ENCODE data around the gene HAO1.

The HAO1 gene

DNA sequence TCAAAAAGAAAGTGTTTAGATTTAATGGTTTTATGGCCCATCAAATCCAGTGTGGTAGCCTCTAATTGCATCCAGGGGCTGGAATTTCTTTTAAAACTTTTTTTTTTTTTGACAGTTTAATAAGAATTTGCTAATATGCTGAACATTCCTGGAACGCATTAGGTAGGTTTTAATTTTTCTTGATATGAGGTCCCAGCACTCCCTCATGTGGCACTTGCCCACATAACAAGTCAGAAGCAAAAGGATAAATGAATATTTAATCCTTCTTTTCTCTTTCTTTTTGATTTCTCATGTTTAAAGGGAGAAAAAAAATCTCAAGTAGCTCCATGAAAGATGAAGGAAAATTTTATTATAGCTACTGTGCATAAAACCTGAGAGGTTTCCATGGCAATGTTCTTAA is 13.5 kb downstream of the HAO1 start:
- DNase-seq (ENCODE audit: low read depth) = no peak

DNA sequence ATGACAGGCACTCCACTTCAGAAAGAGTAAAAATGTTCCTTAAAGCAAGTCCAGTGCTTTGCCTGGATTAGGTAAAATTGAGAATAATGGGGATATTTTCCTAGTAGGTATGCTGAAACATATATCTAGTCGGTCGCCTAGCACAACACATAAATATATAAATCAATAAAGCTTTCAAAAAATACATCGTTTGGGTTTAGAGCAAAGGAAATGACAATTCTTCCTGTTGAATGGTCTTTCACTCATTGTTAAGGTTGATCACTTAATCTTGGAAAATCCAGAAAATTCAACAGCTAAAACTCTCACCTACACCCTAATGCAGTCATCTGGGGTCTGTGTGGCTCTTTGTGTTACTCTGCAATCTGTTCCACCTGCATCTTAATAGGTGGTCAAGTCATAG is 13.9 kb downstream of the HAO1 start:
- no peak for DNase-seq (ENCODE audit: low read depth)

DNA sequence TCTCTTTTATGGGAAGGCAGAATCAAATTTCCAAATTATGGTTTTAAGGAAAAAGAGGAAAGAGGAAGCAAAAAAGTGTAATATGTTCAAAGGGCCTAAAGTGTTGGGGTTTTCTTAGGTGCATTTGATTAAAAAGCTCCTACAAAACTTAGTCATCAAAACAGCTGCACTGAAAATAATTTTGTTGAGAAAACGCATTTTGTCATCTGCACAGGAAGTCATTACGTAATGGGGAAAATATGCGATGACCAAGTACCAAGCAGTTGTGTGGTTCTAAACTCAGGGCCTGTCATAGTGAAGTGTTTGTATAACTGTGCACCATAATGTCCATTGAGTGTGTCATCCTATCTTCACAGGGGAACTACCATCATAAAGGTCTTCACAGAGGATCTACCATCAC is 15.6 kb downstream of the HAO1 start:
- no peak for DNase-seq (ENCODE audit: low read depth)

- no peak for DNase-seq (ENCODE audit: low read depth)
Observed at GRCh38 chr20:7916648-7917047, 23.6 kb downstream of the HAO1 start.

- DNase-seq (ENCODE audit: low read depth) = no peak
Observed at GRCh38 chr20:7912551-7912950, 27.7 kb downstream of the HAO1 start.

GRCh38 chr20:7911586-7912330 is 28.5 kb downstream of the HAO1 start:
- no peak for DNase-seq (ENCODE audit: low read depth)

GRCh38 chr20:7908905-7909304 is 31.4 kb downstream of the HAO1 start:
- no peak for DNase-seq (ENCODE audit: low read depth)

GRCh38 chr20:7903429-7903828 is 36.8 kb downstream of the HAO1 start:
- DNase-seq (ENCODE audit: low read depth) = no peak

DNA sequence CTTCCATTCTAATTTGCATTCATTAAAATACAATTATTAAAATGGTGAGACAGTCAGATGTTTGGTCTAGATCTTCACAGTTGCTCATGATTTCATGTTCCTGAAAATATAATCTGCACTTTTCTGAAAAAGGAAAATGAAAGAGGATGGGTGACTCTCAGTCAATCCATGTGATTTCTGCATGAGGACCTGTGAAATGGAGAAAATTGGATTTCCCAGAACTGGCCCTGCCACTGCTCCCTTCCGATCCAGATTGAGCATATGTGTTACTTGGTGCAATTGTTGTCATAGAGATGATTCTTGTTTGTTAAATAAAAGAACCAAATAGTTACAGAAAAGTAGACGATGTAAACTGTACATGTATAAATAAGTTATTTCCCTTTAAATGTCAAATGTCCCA is 37.4 kb downstream of the HAO1 start:
- no peak for DNase-seq (ENCODE audit: low read depth)

DNA sequence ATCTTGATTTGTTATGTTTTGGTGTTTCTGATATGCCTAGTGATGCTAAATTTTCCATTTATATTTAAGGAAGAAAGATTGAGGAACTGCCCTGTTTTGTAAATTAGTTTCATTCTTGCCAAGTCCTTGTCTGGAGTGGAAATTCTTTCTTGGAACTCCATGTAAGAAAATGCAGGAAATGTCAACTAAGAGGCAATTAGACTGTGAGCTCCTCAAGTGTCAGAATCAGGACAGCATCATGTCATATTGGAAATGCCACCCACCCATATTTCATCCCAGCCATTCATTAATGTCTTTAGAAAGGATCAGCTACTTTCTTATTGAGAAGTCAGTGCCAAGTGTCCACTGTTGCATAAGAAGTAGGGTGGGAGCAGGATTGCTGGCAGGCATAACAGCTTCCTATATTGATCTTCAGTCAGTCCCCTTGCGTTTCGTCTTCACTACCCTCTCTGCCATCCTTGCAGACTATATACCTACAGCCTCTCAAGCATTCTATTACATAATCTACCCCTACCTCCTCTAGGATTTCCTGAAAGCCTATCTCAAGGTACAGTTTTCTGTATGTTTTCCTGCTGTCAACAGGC is 42.4 kb downstream of the HAO1 start:
- no peak for DNase-seq (ENCODE audit: low read depth)

DNA sequence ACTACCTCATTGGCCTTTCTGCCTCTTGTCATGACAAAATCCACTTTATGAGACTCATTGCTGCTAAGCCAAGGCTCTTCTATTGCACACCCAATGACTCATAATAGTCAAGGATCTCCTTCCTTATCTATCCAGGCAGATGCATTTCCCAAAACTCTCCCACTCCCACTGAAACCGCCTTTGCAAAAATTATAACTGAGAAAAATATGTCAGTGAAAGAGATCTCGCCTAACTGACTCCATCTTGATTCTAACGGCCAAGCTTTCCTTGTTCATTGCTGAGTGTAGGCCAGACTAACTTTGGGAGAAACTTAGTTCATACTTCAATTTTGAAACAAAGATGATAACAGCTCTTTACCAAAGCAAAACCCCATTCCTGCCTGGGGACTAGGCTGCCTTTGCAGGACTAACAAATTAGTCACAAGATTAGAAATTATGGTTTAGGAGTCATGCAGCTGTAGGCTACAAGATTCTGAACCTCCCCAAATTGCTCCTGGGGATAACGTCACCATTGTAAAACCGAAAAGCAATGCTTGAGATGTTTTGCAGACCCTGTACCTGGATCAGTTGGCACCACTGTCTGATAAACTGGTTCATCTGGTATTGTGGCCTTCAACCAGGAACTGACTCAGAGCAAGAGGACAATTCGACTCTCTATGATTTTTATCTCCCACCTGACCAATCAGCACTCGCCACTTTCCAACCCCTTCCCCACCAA is 47.1 kb downstream of the HAO1 start:
- DNase-seq (ENCODE audit: low read depth) = no peak

- no peak for DNase-seq (ENCODE audit: low read depth)
Observed at GRCh38 chr20:7891705-7892104, 48.6 kb downstream of the HAO1 start.

GRCh38 chr20:7889736-7890135 is 50.5 kb downstream of the HAO1 start:
- no peak for DNase-seq (ENCODE audit: low read depth)

- DNase-seq (ENCODE audit: low read depth) = no peak
Observed at GRCh38 chr20:7883741-7884140, 56.5 kb downstream of the HAO1 start.

DNA sequence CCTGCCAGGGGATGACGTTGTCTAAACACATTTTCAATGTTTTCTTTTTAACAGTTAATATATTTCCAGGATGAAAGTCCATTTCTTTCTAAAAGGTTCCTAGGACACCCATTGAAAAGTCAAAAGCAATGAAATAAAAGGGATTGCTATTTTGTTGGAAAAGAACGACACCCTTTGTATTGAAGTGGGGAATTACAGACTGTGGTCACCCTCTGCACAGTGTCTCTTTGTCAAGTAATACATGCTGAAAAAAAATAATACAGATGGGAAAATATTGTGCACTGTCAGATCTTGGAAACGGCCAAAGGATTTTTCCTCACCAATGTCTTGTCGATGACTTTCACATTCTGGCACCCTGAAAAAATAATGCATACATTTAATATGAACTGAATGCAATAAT is 56.9 kb downstream of the HAO1 start:
- no peak for DNase-seq (ENCODE audit: low read depth)

DNA sequence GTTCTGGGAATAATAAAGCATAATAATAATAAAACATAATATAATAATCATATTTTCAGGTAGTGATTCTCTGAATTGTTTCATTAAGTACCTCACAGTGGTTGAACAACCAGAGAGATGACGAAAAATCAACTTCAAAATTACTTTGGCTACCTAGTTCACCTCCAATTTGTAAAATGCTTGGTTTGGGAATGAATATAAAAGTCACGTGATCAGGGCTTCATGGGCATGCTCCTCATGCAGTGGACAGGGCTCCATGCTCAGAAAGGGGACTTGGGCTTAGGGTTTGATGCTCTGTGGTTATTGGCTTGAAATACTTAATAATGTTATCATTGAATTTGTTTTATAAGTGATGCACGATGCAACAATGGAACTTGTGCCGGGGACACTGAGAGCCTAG is 58.2 kb downstream of the HAO1 start:
- DNase-seq (ENCODE audit: low read depth) = no peak

GRCh38 chr20:7881551-7881950 is 58.7 kb downstream of the HAO1 start:
- no peak for DNase-seq (ENCODE audit: low read depth)

- DNase-seq (ENCODE audit: low read depth) = no peak
Observed at GRCh38 chr20:7879883-7880282, 60.4 kb downstream of the HAO1 start.

DNA sequence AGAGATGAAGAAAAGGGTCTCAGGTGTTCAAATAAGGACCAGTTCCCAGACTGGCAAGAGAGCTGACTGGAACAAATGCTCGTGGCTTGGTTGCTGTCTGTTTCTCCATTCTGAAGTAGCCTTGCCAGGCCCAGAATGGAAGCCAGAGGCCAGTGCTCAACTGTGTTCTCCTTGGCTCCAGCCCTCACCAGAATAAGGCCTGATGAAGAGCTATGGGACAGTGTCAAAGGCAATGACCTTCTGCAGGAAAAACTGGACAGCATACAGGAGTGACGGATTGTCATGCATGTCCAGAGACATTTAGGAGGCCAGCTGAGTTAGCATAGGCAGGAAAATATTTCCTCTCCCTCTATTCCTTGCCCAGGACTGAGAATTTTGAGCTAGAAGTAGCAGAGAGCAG is 72.2 kb downstream of the HAO1 start:
- no peak for DNase-seq (ENCODE audit: low read depth)

DNA sequence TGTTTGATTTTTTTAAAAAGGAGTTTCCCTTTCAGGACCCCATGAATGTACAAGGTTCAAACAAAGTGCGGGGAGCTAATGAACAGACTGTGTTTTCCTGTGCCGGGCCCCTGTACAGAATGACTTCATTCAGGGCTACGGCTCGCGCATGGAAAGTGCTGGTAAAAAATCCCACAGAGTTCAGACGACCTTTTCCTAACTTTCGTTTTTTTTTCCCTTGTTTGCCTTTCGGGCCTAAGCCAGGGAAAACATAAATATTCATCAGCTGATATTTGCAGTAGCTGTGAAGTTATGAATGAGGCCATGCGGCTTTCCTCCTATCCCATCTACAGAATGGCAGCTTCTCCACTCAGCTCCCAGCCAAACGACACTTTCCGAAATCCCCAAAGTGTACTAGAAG is 74.0 kb downstream of the HAO1 start:
- DNase-seq (ENCODE audit: low read depth) = no peak

DNA sequence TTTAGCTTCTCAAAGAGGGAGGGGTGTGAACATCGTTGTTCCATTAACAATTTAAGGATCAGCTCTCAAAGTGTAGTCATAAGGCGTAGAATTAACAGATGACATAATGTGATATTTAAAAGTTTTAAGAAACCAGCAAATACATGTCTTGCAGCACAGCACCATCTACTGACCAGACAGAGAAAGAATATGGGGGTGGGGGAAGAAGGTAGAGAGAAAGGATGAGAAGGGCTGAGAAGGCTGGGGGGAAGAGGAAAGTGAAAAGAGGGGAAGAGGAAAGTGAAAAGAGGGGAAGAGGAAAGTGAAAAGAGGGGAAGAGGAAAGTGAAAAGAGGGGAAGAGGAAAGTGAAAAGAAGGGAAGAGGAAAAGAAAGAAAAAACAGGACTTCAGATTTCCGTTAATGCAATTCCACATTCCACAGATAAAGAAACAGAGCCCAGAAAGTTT is 80.9 kb downstream of the HAO1 start:
- no peak for DNase-seq (ENCODE audit: low read depth)

GRCh38 chr20:7858734-7859250 is 81.5 kb downstream of the HAO1 start:
- DNase-seq (ENCODE audit: low read depth) = no peak

GRCh38 chr20:7856756-7857155 is 83.5 kb downstream of the HAO1 start:
- DNase-seq (ENCODE audit: low read depth) = no peak

Measured in stimulated activated CD4-positive, alpha-beta T cell treated with anti-CD3 and anti-CD28 coated beads, Interleukin-2, amount 100 ng/mL, for 4 hours (primary cell).